Choroid plexus epithelial cell (primary cell): ENCODE data around the gene IGF2BP1.

Experiments used
- DNase-seq: peaks from one replicate; pipeline ENCODE4 v3.0.0-alpha.2; 2010; ENCODE audit warnings: low read depth
- H3K4me3 ChIP-seq: 2 replicates; pipeline ENCODE4 v1.5.1; 2011; ENCODE audit warnings: low read depth, mild to moderate bottlenecking, control low read depth, low read length, moderate library complexity
- CTCF ChIP-seq: conservative IDR thresholded peaks from 2 replicates; pipeline ENCODE4 v1.5.1; 2011; ENCODE audit warnings: low read depth, mild to moderate bottlenecking, control low read depth, inconsistent platforms, low read length, moderate library complexity

The IGF2BP1 gene

DNA sequence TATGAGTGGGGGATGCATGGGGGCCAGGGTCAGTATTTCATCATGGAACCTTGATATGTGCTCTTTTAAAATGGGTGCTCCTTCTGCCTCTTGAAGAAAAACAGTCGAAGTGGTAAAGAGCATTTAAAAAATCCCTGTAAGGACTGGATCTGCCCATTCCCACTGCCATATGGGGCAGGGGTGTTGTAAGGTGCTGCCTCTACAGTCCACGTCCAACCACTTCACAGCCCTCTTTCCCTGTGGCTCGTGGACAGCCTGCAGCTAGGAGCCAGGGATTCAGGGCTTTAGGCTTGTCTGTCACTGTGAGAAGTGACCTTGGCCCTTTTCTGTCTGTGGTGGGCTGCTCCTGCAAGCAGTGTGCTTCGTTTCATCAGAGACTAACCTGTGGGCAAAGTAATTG, 44.3 kb downstream of the IGF2BP1 start:
- TF ChIP-seq CTCF, result no peak
- no peak for DNase-seq
- no peak overlapping the region for H3K4me3 ChIP-seq

GRCh38 chr17:49045376-49045775, 48.2 kb downstream of the IGF2BP1 start:
- no peak overlapping the region for H3K4me3 ChIP-seq
- no peak for DNase-seq
- TF ChIP-seq CTCF, result no peak

GRCh38 chr17:49046912-49047311, 49.7 kb downstream of the IGF2BP1 start:
- TF ChIP-seq CTCF, result no peak
- H3K4me3 ChIP-seq, result no peak overlapping the region
- no peak for DNase-seq

DNA sequence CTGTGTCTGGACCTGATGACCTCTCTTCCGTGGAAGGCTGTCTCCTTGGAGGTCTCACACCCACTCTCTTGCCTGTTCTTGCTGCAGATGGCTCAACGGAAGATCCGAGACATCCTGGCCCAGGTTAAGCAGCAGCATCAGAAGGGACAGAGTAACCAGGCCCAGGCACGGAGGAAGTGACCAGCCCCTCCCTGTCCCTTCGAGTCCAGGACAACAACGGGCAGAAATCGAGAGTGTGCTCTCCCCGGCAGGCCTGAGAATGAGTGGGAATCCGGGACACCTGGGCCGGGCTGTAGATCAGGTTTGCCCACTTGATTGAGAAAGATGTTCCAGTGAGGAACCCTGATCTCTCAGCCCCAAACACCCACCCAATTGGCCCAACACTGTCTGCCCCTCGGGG, 52.1 kb downstream of the IGF2BP1 start:
- DNase-seq, result no peak
- no peak overlapping the region for H3K4me3 ChIP-seq
- TF ChIP-seq CTCF, result no peak

GRCh38 chr17:49050611-49051010, 53.4 kb downstream of the IGF2BP1 start:
- no peak overlapping the region for H3K4me3 ChIP-seq
- DNase-seq, result no peak
- TF ChIP-seq CTCF, result no peak

GRCh38 chr17:49051269-49051668, 54.1 kb downstream of the IGF2BP1 start:
- no peak for DNase-seq
- no peak for TF ChIP-seq CTCF

DNA sequence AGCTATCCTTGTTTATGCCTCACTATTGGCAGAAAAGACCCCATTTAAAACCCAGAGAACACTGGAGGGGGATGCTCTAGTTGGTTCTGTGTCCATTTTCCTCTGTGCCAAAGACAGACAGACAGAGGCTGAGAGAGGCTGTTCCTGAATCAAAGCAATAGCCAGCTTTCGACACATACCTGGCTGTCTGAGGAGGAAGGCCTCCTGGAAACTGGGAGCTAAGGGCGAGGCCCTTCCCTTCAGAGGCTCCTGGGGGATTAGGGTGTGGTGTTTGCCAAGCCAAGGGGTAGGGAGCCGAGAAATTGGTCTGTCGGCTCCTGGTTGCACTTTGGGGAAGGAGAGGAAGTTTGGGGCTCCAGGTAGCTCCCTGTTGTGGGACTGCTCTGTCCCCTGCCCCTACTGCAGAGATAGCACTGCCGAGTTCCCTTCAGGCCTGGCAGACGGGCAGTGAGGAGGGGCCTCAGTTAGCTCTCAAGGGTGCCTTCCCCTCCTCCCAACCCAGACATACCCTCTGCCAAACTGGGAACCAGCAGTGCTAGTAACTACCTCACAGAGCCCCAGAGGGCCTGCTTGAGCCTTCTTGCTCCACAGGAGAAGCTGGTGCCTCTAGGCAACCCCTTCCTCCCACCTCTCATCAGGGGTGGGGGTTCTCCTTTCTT, 56.1 kb downstream of the IGF2BP1 start:
- no peak overlapping the region for H3K4me3 ChIP-seq
- TF ChIP-seq CTCF, result no peak

More at GRCh38 chr17:49051269-49051668, 54.1 kb downstream of the IGF2BP1 start:
- no peak overlapping the region for H3K4me3 ChIP-seq

More for the DNA sequence above, 56.1 kb downstream of the IGF2BP1 start:
- DNase-seq, result no peak
